Neuron (in vitro differentiated cells): ENCODE data around the gene IL6ST.
"Not testable (repeated sequence)": the region's sequence is repeated elsewhere in the genome, so short reads cannot be mapped to it uniquely, and the experiment has no call there.

ENCODE experiments used
- H2AFZ ChIP-seq: one replicate; pipeline ENCODE4 v1.6.1; 2013; ENCODE audit warnings: low read depth, mild to moderate bottlenecking, inconsistent platforms, low read length, moderate library complexity
- H3K27me3 ChIP-seq: one replicate; pipeline ENCODE4 v1.6.1; 2013; ENCODE audit warnings: low read length; ENCODE audit not compliant: insufficient read depth
- H3K36me3 ChIP-seq: one replicate; pipeline ENCODE4 v1.6.1; 2013; ENCODE audit warnings: low read length; ENCODE audit not compliant: insufficient read depth
- H3K4me1 ChIP-seq: one replicate; pipeline ENCODE4 v1.6.1; 2013; ENCODE audit warnings: low read length; ENCODE audit not compliant: insufficient read depth
- H3K4me3 ChIP-seq: 2 replicates; pipeline ENCODE4 v1.5.1; 2013; ENCODE audit warnings: mild to moderate bottlenecking, low read length, moderate library complexity
- H3K9me3 ChIP-seq: one replicate; pipeline ENCODE4 v1.6.1; 2013; ENCODE audit warnings: low read length

The IL6ST gene

DNA sequence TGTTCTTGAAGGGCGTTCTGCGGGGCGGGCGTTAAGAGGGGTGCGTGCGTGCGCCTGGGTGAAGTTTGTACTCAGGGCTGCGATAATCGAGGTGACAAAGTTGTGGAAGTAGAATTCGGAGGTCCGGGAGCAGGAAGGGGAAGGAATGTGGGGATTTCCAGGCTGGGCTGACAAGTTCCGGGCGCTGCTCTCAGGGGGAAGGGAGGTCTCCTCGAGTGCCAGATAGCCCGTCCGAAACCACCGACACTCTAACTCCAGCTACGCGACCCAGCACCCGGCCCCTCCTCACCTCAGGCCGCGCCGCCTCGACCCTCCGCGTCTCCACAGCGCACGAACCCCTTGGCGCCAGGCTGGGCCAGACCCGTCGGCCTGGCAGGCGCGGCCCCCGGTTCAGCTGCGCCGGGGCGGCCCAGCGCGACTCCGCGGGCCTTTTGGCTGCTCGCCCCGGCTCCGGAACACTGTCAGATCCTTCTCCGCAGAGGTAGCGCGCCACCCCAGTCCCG, at the start of gene IL6ST:
Gene IL6ST, minus strand, starts transcription at position 469 of the 503 bp plus-strand sequence. CDS start 18,685 bp downstream, outside the sequence.
- H2AFZ ChIP-seq = peak within 1 kb of the TSS; percentile 95
- no peaks in the 10 kb centered on the region for H3K9me3 ChIP-seq
- no peaks in the 10 kb centered on the region for H3K27me3 ChIP-seq
- no peaks in the 10 kb centered on the region for H3K36me3 ChIP-seq
- peak within 1 kb of the TSS; percentile 83 for H3K4me3 ChIP-seq
- H3K4me1 ChIP-seq = peaks cover 17% of the 10 kb centered on the region

DNA sequence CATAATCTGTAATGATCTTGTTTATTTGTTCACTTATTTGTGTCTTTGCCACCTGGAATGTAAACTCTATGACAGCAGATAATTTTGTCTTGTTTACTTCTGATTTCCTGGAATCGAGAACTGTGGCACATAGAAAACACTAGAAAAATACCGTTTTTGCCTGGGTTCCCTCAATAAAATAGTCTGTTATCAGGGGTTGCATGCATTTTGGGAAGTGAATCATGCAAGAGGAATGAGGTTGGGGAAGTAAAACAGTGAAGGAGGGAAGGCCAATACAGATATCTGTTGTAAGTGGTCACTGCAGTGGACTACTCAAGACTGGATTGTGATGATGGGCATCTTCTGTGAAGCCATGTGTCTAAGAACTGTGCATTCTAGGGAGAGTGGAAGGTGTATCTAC, 45.2 kb upstream of the IL6ST start:
- Histone ChIP-seq H3K4me1 (no peaks in the 10 kb centered on the region), H3K9me3 (no peaks in the 10 kb centered on the region)

DNA sequence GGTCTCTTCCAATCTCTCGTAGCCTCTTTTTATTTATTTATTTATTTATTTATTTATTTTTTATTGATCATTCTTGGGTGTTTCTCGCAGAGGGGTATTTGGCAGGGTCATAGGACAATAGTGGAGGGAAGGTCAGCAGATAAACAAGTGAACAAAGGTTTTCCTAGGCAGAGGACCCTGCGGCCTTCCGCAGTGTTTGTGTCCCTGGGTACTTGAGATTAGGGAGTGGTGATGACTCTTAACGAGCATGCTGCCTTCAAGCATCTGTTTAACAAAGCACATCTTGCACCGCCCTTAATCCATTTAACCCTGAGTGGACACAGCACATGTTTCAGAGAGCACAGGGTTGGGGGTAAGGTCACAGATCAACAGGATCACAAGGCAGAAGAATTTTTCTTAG, 43.4 kb upstream of the IL6ST start:
- H2AFZ ChIP-seq, H3K36me3 ChIP-seq: not testable (repeated sequence)

More for the DNA sequence above, 45.2 kb upstream of the IL6ST start:
- Histone ChIP-seq H3K36me3 (no peaks in the 10 kb centered on the region), H2AFZ (no peak overlapping the region), H3K4me3 (no peak overlapping the region), H3K27me3 (no peaks in the 10 kb centered on the region)

DNA sequence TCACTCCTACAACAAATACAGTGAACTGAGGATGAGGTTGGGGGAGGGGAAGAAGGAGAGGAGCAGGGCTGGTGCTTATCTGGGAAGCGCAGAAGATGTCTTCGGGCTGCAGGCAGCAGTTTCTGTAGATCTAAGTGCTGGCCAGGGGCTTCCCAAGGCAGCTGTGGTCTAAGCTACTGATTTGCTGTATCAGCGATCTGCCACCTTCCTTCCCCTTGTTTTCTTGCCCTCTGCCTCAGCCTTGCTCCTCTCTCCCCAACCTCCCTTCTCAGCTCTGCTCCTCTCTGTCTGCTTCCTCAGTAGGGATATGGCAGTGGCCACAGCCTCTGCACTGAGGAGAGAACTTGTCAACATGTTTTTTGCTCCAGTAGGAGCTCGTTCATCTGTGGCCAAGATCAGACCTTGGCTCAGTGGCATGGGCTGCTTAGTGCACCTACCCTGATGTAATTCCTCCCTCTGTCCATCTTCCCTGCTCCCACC, 42.8 kb upstream of the IL6ST start:
- no peaks in the 10 kb centered on the region for H3K36me3 ChIP-seq
- no peak overlapping the region for H3K4me3 ChIP-seq
- no peak overlapping the region for H2AFZ ChIP-seq
- H3K4me1 ChIP-seq = no peaks in the 10 kb centered on the region
- H3K27me3 ChIP-seq = no peaks in the 10 kb centered on the region
- H3K9me3 ChIP-seq = no peaks in the 10 kb centered on the region

More for the DNA sequence above, 43.4 kb upstream of the IL6ST start:
- not testable (repeated sequence) for H3K9me3 ChIP-seq, H3K4me1 ChIP-seq, H3K27me3 ChIP-seq, H3K4me3 ChIP-seq

DNA sequence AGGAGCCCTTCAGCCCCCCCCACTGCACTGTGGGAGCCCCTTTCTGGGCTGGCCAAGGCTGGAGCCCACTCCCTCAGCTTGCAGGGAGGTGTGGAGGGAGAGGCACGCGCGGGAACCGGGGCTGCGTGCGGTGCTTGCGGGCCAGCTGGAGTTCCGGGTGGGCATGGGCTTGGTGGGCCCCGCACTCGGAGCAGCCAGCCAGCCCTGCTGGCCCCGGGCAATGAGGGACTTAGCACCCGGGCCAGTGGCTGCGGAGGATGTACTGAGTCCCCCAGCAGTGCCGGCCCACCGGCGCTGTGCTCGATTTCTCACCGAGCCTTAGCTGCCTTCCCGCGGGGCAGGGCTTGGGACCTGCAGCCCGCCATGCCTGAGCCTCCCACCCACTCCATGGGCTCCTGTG, 40.6 kb upstream of the IL6ST start:
- H2AFZ ChIP-seq, H3K27me3 ChIP-seq, H3K36me3 ChIP-seq, H3K4me3 ChIP-seq, H3K4me1 ChIP-seq, H3K9me3 ChIP-seq: not testable (repeated sequence)

DNA sequence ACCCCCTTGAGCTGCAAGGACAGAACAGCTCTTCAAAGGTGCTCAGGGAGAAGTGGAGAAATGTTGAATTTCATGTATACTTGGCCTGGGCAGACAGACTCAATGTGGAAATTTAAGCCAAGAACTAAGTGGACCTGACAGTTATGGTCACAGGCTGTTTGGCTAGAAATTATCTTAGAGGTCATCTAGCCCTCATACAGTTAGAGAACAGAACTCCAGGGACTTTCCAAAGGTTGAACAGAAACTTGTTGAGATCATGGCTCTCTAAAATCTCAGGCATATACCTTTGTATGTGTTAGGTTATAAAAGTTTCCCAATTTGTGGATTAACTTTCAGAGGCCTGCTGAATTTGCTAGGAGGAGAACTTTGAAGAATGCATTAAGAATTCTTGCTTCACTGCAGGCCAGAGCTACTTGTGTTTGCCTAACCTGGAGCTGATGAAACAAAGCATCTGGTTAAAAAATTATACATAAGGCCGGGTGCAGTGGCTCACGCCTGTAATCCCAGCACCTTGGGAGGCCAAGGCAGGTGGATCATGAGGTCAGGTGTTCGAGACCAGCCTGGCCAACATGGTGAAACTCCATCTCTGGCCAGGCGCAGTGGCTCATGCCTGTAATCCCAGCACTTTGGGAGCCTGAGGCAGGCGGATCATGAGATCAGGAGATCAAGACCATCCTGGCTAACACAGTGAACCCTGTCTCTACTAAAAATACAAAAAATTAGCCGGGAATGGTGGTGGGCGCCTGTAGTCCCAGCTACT, 35.3 kb upstream of the IL6ST start:
- not testable (repeated sequence) for H3K36me3 ChIP-seq, H3K4me3 ChIP-seq, H3K27me3 ChIP-seq, H3K4me1 ChIP-seq, H2AFZ ChIP-seq, H3K9me3 ChIP-seq

DNA sequence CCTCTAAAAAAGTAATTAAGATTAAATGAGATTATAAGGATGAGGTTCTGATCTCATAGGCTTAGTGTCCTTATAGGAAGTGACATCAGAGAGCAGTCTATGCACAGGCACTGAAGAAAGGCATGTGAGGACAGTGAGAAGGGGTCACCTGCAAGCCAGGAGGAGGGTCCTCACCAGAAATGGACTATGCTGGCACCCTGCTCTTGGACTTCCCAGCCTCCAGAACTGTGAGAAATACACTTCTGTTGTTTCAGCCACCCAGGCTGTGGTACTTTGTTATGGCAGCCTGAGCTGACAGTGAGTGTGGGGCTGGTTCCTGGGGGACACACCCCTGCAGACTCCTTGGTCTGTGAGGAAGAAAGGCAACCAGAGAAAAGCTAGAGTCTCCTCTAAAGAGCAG, 34.7 kb upstream of the IL6ST start:
- H3K36me3 ChIP-seq = no peaks in the 10 kb centered on the region
- H2AFZ ChIP-seq = no peak overlapping the region
- H3K27me3 ChIP-seq = no peaks in the 10 kb centered on the region
- no peak overlapping the region for H3K4me3 ChIP-seq
- H3K9me3 ChIP-seq = no peaks in the 10 kb centered on the region
- no peaks in the 10 kb centered on the region for H3K4me1 ChIP-seq

DNA sequence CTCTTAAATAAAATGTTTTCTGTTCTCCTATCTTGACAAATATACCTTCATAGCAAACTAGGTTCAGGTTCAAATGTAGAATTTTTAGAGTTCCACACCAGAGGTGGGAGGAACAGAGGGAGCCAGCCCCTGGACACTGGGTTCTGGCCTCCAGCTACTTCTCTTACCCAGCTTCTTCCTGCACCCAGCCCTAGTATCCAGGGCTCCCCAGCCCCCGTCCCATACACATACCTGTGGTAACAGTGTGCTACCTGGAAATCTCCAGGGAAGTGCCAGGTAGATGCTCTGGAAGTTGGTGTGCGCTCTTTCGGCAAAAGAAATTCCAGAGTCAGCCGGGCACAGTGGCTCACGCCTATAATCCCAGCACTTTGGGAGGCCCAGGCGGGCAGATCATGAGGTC, 33.9 kb upstream of the IL6ST start:
- Histone ChIP-seq H2AFZ (no peak overlapping the region), H3K4me1 (no peaks in the 10 kb centered on the region), H3K9me3 (no peaks in the 10 kb centered on the region), H3K27me3 (no peaks in the 10 kb centered on the region), H3K36me3 (no peaks in the 10 kb centered on the region), H3K4me3 (no peak overlapping the region)

DNA sequence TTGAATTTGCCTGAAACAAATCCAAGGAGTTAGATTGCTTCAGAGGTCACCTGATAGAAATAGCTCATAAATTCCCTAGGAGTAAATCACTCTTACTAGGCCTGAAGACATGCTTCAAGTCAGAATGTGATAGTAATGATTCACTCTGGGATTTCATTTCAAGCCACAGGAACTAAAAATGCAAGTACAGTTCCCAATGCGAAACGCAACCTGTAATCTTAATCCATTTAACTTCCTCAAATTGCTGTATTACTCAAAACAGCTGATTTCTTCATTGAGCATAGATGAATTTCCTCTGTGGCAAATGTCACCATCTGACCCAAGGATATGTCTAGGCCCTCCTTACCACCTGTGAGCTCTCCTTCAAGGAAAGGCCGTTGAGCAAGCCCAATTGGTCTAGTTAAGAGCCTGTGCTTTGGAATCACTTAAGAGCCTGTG, 32.1 kb upstream of the IL6ST start:
- Histone ChIP-seq H2AFZ (no peak overlapping the region), H3K4me1 (no peaks in the 10 kb centered on the region), H3K36me3 (no peaks in the 10 kb centered on the region), H3K9me3 (no peaks in the 10 kb centered on the region), H3K4me3 (no peak overlapping the region), H3K27me3 (no peaks in the 10 kb centered on the region)

DNA sequence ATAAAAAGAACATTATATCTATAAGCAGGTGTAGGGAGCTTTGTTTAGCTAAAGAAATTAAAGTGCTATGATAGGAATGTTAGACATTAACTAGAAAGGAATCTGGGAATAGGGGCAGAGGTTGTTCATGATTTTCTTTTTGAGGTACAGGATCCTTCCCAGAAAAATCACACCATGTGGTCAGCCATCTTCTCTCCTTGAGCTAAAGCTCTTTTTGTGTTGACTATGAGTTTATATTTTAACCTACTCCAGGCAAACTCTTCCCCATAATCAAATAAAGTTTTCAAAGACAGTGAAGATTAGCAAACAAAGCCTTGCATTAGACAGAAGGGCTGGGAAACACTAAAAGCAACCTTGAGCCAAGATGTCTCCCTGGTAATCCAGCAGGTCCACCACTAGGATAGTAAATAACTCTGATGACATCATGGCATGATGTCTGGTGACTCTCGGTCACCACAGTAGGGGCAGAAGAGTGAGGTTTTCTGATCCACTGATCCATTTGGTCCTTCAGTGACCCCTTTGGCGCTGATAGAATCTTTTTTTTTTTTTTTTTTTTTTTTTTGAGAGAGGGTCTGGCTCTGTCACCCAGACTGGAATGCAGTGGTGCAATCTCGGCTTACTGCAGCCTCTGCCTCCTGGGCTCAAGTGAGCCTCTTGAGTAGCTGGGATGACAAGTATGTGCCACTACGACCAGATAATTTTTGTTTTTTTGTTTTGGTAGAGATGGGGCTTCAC, 30.6 kb upstream of the IL6ST start:
- no peaks in the 10 kb centered on the region for H3K27me3 ChIP-seq
- H3K36me3 ChIP-seq = no peaks in the 10 kb centered on the region
- H3K9me3 ChIP-seq = no peaks in the 10 kb centered on the region
- H3K4me1 ChIP-seq = no peaks in the 10 kb centered on the region
- H3K4me3 ChIP-seq = no peak overlapping the region
- no peak overlapping the region for H2AFZ ChIP-seq

DNA sequence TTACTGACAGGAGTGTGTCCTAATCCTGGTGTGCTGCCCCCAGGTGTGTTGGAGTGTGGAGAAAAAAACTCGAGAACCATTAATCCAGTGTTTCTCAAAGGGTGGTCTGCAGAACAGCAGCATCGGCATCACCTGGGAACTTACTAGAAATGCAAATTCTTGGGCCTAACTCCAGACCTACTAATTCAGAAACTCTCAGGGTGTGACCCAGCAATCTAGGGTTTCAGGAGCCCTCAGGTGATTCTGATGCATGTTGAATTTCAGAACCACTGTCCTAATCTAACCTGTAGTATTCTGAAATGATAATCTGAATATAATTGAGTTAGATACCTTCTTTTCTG, 30.0 kb upstream of the IL6ST start:
- Histone ChIP-seq H3K4me3 (no peak overlapping the region), H2AFZ (no peak overlapping the region), H3K9me3 (no peaks in the 10 kb centered on the region), H3K4me1 (no peaks in the 10 kb centered on the region), H3K36me3 (no peaks in the 10 kb centered on the region), H3K27me3 (no peaks in the 10 kb centered on the region)

DNA sequence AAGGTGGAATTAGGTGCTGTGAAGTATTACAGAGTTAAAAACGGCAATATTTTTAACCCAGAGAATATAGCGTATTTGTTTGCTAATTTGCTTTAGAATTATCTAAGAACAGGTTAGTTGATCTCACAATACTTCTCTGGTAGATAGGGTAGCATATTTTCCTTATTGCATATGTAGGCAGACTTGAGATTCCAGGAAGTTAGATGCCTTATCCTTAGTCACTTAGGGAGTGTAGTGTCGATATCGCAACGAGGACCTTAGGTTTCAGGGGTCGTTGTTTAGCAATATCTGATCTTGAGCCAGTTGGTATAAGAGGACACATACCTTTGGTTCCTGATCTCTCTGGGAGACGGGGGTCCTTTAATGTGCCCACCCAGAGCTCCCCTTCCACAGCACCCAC, 28.5 kb upstream of the IL6ST start:
- no peak overlapping the region for H3K4me3 ChIP-seq
- no peaks in the 10 kb centered on the region for H3K36me3 ChIP-seq
- no peak overlapping the region for H2AFZ ChIP-seq
- no peaks in the 10 kb centered on the region for H3K9me3 ChIP-seq
- H3K27me3 ChIP-seq = no peaks in the 10 kb centered on the region
- H3K4me1 ChIP-seq = no peaks in the 10 kb centered on the region
